Raji (cell line): ENCODE data around the gene KCNQ5.

Source experiments
- POLR2A ChIP-seq: IDR thresholded peaks from 2 replicates; pipeline ENCODE4 v1.6.1; 2011; ENCODE audit warnings: low read depth, low read length, control low read depth; ENCODE audit not compliant: insufficient read depth

Gene KCNQ5

GRCh38 chr6:73204252-73204651, 582.4 kb downstream of the KCNQ5 start:
- no peak for TF ChIP-seq POLR2A

- no peak for TF ChIP-seq POLR2A
These were observed 585.5 kb downstream of the KCNQ5 start for GRCh38 chr6:73207221-73207837.

GRCh38 chr6:73209117-73209516, 587.3 kb downstream of the KCNQ5 start:
- no peak for TF ChIP-seq POLR2A

- no peak for TF ChIP-seq POLR2A
These were observed 595.0 kb downstream of the KCNQ5 start for GRCh38 chr6:73216859-73217258.

DNA sequence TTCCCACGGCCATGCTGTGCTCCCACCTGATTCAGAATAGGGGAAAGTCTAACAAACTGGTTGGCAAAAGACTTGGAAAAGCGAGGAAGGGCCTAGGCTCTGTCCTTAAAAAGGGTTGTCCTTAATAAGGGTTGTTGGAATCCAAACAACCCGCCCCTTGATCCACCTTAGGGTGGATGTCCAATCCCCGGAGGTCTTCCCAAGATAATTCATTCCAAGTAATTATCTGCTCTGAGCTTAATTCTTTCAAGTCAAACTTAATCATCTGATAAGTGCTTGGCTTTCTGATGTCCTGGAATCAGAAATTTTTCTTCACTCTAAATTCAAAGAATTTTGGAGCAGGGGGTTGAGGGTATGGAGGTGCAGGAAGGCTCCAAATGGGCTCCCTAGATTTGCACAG, 603.5 kb downstream of the KCNQ5 start, which contains the start of gene KHDC1L:
Gene KHDC1L (minus strand): TSS at position 101 of the 400 bp plus-strand sequence. CDS start 88 bp downstream, at position 13.
- TF ChIP-seq POLR2A, result no peak

DNA sequence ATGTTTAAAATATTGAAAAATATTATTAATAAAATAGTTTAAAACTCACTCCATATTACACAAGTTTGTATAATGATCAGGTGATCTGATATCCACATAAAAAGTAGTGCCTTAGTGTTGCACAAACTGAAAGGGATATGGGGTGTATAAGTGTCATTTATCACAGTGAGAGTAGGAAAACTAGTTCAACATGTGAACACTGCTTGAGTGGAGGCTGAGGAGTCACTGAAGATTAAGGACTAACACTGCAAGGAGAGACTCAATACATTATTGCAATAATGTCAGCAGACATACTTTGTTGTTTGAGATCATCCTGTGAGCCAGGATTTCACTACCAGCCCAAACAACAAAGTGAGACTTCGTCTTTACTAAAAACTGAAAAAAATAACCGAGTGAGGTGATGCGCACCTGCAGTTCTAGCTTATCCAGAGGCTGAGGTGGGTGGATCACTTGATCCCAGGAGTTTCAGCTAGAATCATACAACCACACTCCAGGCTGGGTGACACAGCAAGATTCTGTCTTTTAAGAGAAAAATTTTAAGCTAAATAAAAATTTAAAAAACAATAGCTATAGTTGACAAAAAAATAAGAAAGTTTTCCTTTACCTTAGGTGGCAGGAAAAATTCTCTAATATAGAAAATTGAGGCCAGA, 605.9 kb downstream of the KCNQ5 start:
- no peak for TF ChIP-seq POLR2A

GRCh38 chr6:73231986-73232391, 610.1 kb downstream of the KCNQ5 start:
- TF ChIP-seq POLR2A, result no peak

GRCh38 chr6:73233048-73233447, 611.2 kb downstream of the KCNQ5 start:
- TF ChIP-seq POLR2A, result no peak

DNA sequence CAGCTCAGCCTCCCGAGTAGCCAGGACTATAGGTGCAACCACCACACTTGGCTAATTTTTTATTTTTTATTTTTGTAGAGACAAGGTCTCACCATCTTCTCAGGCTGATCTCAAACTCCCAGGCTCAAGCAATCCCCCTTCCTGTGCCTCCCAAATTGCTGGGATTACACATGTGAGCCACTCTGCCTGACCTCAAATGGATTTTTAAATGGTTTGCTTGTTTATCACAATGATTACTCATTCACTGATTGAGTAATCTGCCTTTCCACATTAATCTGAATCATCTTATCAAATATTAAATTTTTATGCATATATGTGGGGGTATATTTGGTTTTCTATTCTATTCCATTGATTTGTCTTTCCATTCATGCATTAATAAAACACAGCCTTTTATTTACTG, 612.9 kb downstream of the KCNQ5 start:
- TF ChIP-seq POLR2A, result no peak

DNA sequence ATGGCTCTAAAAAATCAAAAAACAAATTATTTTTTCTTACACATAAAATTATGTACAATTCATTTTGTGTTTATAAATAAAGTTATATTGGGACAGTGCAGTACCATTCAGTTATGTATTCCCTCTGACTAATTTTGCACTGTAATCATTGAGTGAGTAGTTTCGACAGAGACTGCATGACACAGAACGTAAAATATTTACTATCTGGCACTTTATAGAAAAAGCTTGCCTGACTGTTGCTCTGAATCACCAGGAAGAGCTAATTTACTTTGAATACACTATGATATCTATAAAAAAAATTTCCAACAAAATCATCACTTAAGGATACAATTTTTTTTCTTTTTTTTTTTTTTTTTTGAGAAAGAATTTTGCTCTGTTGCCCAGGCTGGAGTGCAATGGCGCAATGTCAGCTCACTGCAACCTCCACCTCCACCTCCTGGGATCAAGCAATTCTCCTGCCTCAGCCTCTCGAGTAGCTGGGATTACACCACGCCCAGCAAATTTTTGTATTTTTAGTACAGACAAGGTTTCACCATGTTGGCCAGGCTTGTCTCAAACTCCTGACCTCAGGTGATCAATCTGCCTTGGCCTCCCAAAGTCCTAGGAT, 614.4 kb downstream of the KCNQ5 start:
- TF ChIP-seq POLR2A, result no peak

DNA sequence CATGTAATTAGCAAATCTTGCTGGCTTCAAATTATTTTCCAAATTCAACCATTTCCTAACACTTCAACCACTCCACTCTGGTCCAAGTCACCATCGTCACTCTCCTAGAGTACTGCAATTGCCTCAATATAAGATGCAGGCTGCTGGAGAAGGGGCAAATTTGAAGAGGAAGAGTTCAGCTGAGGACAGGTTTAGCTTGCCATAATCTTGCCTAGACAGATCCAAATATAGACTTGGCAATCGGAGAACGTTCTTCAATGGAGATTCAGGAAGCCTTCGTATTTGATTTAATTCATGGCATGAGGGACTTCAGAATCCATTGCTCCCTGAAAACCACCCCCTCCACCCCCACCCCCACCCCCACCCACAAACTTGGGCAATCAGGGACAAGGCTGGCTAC, 618.9 kb downstream of the KCNQ5 start:
- TF ChIP-seq POLR2A, result no peak

- TF ChIP-seq POLR2A, result no peak
These were observed 620.1 kb downstream of the KCNQ5 start for GRCh38 chr6:73242001-73242400.
